ENCODE measurements around the gene C10orf90. TPM values are rescaled to one million over a fixed set of nuclear protein-coding genes. Genes with fewer than 3 reads are reported as not detected.

C10orf90 gene
- total RNA-seq, 3 donors from 2014 or later: 0.16 to 30.4 (median 3.9) TPM

- no peaks in the 10 kb centered on the region for H3K36me3 ChIP-seq
- TF ChIP-seq POLR2AphosphoS5 (IDR thresholded peaks at IDR 0.05): no peak
- TF ChIP-seq CTCF (IDR thresholded peaks at IDR 0.05): no peak
- no peak for TF ChIP-seq POLR2A (IDR thresholded peaks at IDR 0.05)
- intact Hi-C loops (cut with DNase I; ENCODE audit: low total_unique reads): no loop called here
- H3K4me3 ChIP-seq: no peak overlapping the region
- H3K27ac ChIP-seq: no peak overlapping the region
- no peaks in the 10 kb centered on the region for H3K27me3 ChIP-seq
- no peaks in the 10 kb centered on the region for H3K4me1 ChIP-seq
- DNase-seq (ENCODE audit: low spot score in 2 of 2): no peak
- H3K9me3 ChIP-seq: no peaks in the 10 kb centered on the region
Measured at GRCh38 chr10:126375926-126376554, 294.5 kb downstream of the C10orf90 start.

- TF ChIP-seq POLR2AphosphoS5 (IDR thresholded peaks at IDR 0.05) (no peak), CTCF (IDR thresholded peaks at IDR 0.05) (no peak), POLR2A (IDR thresholded peaks at IDR 0.05) (no peak)
- Histone ChIP-seq H3K4me1 (no peaks in the 10 kb centered on the region), H3K4me3 (no peak overlapping the region), H3K27me3 (no peaks in the 10 kb centered on the region), H3K27ac (no peak overlapping the region), H3K9me3 (no peaks in the 10 kb centered on the region), H3K36me3 (no peaks in the 10 kb centered on the region)
- intact Hi-C loops (cut with DNase I; ENCODE audit: low total_unique reads): no loop called here
- no peak for DNase-seq (ENCODE audit: low spot score in 2 of 2)
Measured at GRCh38 chr10:126375299-126375698, 295.2 kb downstream of the C10orf90 start.

Other genes with a start within 250 kb of the C10orf90 start
- 100 to 1,000 TPM in 1 of 3 donors, 10 to 100 TPM in 2; 50.4 to 101 (median 69.2) TPM for gene DOCK1, start 234.7 kb upstream of the C10orf90 start, total RNA-seq

All from breast epithelium (tissue), 4 donors.